ENCODE measurements around the gene PAPLN. TPM values are rescaled to one million over a fixed set of nuclear protein-coding genes. Genes with fewer than 3 reads are reported as not detected.
A peak's percentile ranks its signal among the peaks of the same experiment; 100 is the strongest.

PAPLN gene
- polyA plus RNA-seq, 3 donors = 0.58 to 2.8 (median 0.73) TPM

DNA sequence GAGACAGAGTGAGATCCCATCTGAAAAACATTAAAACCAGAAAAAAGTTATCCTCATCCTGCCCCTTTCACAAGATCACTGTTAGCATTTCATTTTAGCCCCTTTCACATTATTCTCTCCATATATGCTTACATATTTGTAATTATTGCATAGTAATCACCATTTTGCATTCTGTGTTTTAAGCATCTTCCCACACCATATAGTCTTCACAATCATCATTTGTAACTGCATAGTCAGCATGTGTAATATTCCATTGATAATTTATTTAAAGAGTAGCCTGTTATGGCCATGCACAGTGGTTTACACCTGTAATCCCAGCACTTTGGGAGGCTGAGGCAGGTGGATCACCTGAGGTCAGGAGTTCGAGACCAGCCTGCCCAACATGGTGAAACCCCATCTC, 11.8 kb downstream of the PAPLN start:
- H3K4me1 Mint-ChIP-seq = peaks cover 21% of the 10 kb centered on the region
- intact Hi-C loops (cut with micrococcal nuclease) = no loop called here
- H3K27me3 Mint-ChIP-seq (ENCODE audit: low read depth in 3 of 3) = peaks cover 15 to 26% (median 17%) of the 10 kb centered on the region in 3 donors
- Histone ChIP-seq H4K20me1 (ENCODE audit: insufficient read depth, low read length) (no peaks in the 10 kb centered on the region), H3K79me2 (ENCODE audit: insufficient read depth, low read length) (no peaks in the 10 kb centered on the region), H3K27ac (ENCODE audit: low read depth in 1 of 2, low read length in 2 of 2) (no peak overlapping the region), H3K36me3 (replicated peaks in 1 of 2; ENCODE audit: control insufficient read depth in 1 of 2, insufficient read depth in 2 of 2, low read length in 2 of 2) (no peaks in the 10 kb centered on the region), H3K4me3 (replicated peaks in 1 of 3; ENCODE audit: low read depth in 2 of 3, low read length in 3 of 3) (no peak overlapping the region), H3K4me1 (ENCODE audit: control insufficient read depth in 1 of 2, insufficient read depth in 2 of 2, low read length in 2 of 2) (peaks cover 11 to 33% of the 10 kb centered on the region in 2 donors), H3K9ac (ENCODE audit: insufficient read depth, low read length, poor library complexity, severe bottlenecking) (no peak overlapping the region), H3K4me2 (replicated peaks; ENCODE audit: extremely low read depth, low read length, poor library complexity, severe bottlenecking) (no peak overlapping the region), H2AFZ (ENCODE audit: insufficient read depth, low read depth, low read length, poor library complexity, severe bottlenecking) (no peak overlapping the region), H3K9me3 (replicated peaks in 1 of 2; ENCODE audit: control insufficient read depth in 1 of 2, insufficient read depth in 1 of 2, low read length in 2 of 2) (no peaks in the 10 kb centered on the region), H3K27me3 (ENCODE audit: control insufficient read depth in 2 of 2, insufficient read depth in 2 of 2, low read length in 2 of 2) (peaks cover 0 to 14% of the 10 kb centered on the region in 2 donors)
- H3K36me3 Mint-ChIP-seq = peaks cover 0 to 4% of the 10 kb centered on the region in 2 donors
- H3K4me3 Mint-ChIP-seq = no peak overlapping the region
- H3K27ac Mint-ChIP-seq = no peak overlapping the region
- peaks cover 0 to 2% (median 0%) of the 10 kb centered on the region in 7 donors for H3K9me3 Mint-ChIP-seq
- no CpG with 5 or more reads among the region's 1 CpG for WGBS (ENCODE audit: insufficient coverage)
- DNase-seq = no peak
- TF ChIP-seq, protein P1, sequence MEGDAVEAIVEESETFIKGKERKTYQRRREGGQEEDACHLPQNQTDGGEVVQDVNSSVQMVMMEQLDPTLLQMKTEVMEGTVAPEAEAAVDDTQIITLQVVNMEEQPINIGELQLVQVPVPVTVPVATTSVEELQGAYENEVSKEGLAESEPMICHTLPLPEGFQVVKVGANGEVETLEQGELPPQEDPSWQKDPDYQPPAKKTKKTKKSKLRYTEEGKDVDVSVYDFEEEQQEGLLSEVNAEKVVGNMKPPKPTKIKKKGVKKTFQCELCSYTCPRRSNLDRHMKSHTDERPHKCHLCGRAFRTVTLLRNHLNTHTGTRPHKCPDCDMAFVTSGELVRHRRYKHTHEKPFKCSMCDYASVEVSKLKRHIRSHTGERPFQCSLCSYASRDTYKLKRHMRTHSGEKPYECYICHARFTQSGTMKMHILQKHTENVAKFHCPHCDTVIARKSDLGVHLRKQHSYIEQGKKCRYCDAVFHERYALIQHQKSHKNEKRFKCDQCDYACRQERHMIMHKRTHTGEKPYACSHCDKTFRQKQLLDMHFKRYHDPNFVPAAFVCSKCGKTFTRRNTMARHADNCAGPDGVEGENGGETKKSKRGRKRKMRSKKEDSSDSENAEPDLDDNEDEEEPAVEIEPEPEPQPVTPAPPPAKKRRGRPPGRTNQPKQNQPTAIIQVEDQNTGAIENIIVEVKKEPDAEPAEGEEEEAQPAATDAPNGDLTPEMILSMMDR (IDR thresholded peaks at IDR 0.05) = no peak

DNA sequence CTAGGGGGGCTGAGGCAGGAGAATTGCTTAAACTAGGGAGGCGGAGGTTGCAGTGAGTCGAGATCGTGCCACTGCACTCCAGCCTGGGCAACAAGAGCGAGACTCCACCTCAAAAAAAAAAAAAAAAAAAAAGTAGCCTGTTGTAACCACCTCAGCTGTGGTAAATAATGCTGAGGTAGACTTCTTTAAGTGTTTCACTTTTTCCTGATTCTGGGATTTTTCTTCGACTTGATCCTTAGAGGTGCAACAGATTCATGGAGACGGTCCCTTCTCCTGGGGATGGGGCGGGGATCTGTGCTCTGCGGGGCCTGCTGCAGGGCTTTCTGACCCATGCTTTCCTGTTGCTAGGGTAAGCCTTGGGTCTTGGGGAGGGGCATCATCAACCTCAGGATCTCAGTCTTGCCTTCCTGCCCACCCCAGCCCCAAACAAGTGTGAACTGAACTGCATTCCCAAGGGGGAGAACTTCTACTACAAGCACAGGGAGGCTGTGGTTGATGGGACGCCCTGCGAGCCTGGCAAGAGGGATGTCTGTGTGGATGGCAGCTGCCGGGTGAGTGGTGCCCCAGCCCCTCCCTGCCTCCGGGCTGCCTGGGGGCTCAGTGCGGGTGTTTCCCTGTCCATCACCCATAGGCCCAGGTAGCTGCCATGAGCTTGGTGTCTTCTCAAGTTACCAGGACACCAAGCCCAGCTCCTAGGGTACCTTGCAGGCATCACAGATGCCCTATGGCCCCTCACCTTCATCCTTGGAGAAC, 12.4 kb downstream of the PAPLN start:
- TF ChIP-seq, protein P1 (IDR thresholded peaks at IDR 0.05) = no peak

More for the DNA sequence above, 12.4 kb downstream of the PAPLN start:
- no peak for DNase-seq
- H3K4me1 ChIP-seq (ENCODE audit: control insufficient read depth in 1 of 2, insufficient read depth in 2 of 2, low read length in 2 of 2) = peaks cover 11 to 29% of the 10 kb centered on the region in 2 donors
- H3K27ac ChIP-seq (ENCODE audit: low read depth in 1 of 2, low read length in 2 of 2) = no peak overlapping the region
- no peaks in the 10 kb centered on the region for H3K36me3 ChIP-seq (replicated peaks in 1 of 2; ENCODE audit: control insufficient read depth in 1 of 2, insufficient read depth in 2 of 2, low read length in 2 of 2)
- peaks cover 0 to 10% of the 10 kb centered on the region in 2 donors for H3K27me3 ChIP-seq (ENCODE audit: control insufficient read depth in 2 of 2, insufficient read depth in 2 of 2, low read length in 2 of 2)
- Mint-ChIP-seq H3K4me1 (peaks cover 21% of the 10 kb centered on the region), H3K4me3 (no peak overlapping the region), H3K36me3 (peaks cover 0 to 2% of the 10 kb centered on the region in 2 donors), H3K9me3 (peaks cover 0 to 2% (median 0%) of the 10 kb centered on the region in 7 donors), H3K27me3 (ENCODE audit: low read depth in 3 of 3) (peaks cover 11 to 20% (median 13%) of the 10 kb centered on the region in 3 donors), H3K27ac (peak overlapping the region in 1 of 7 donors; percentile 50)
- H3K79me2 ChIP-seq (ENCODE audit: insufficient read depth, low read length) = no peaks in the 10 kb centered on the region
- no peaks in the 10 kb centered on the region for H3K9me3 ChIP-seq (replicated peaks in 1 of 2; ENCODE audit: control insufficient read depth in 1 of 2, insufficient read depth in 1 of 2, low read length in 2 of 2)
- H2AFZ ChIP-seq (ENCODE audit: insufficient read depth, low read depth, low read length, poor library complexity, severe bottlenecking) = no peak overlapping the region
- H3K9ac ChIP-seq (ENCODE audit: insufficient read depth, low read length, poor library complexity, severe bottlenecking) = no peak overlapping the region
- H4K20me1 ChIP-seq (ENCODE audit: insufficient read depth, low read length) = no peaks in the 10 kb centered on the region
- H3K4me3 ChIP-seq (replicated peaks in 1 of 3; ENCODE audit: low read depth in 2 of 3, low read length in 3 of 3) = no peak overlapping the region
- WGBS (ENCODE audit: insufficient coverage) = 94% methylated on average over 4 of the region's 13 CpGs
- H3K4me2 ChIP-seq (replicated peaks; ENCODE audit: extremely low read depth, low read length, poor library complexity, severe bottlenecking) = no peak overlapping the region
- intact Hi-C loops (cut with micrococcal nuclease) = no loop called here
